ENCODE measurements around the gene MAPK14.
"Not testable (repeated sequence)": the region's sequence is repeated elsewhere in the genome, so short reads cannot be mapped to it uniquely, and the experiment has no call there.

The MAPK14 gene

DNA sequence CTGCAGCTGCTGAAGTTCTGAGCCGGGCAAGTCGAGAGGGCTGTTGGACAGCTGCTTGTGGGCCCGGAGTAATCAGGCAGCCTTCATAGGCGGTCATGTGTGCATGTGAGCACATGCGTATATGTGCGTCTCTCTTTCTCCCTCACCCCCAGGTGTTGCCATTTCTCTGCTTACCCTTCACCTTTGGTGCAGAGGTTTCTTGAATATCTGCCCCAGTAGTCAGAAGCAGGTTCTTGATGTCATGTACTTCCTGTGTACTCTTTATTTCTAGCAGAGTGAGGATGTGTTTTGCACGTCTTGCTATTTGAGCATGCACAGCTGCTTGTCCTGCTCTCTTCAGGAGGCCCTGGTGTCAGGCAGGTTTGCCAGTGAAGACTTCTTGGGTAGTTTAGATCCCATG, 81.5 kb downstream of the MAPK14 start:
- DNase-seq = no peak

DNA sequence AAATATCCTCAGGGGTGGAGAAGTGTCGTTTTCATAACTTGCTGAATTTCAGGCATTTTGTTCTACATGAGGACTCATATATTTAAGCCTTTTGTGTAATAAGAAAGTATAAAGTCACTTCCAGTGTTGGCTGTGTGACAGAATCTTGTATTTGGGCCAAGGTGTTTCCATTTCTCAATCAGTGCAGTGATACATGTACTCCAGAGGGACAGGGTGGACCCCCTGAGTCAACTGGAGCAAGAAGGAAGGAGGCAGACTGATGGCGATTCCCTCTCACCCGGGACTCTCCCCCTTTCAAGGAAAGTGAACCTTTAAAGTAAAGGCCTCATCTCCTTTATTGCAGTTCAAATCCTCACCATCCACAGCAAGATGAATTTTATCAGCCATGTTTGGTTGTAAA, 82.4 kb downstream of the MAPK14 start:
- no peak for DNase-seq

DNA sequence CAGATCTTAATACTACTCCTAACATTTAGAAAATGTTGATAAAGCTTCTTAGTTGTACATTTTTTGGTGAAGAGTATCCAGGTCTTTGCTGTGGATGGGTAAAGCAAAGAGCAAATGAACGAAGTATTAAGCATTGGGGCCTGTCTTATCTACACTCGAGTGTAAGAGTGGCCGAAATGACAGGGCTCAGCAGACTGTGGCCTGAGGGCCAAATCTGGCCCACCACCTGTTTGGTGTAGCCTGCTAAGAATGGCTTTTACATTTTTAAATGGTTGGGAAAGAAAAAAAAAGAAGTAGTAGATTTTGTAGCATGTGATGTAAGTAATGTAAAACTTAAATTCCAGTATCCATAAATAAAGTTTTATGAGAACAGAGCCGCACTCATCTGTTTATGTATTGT, 83.3 kb downstream of the MAPK14 start:
- DNase-seq = no peak

DNA sequence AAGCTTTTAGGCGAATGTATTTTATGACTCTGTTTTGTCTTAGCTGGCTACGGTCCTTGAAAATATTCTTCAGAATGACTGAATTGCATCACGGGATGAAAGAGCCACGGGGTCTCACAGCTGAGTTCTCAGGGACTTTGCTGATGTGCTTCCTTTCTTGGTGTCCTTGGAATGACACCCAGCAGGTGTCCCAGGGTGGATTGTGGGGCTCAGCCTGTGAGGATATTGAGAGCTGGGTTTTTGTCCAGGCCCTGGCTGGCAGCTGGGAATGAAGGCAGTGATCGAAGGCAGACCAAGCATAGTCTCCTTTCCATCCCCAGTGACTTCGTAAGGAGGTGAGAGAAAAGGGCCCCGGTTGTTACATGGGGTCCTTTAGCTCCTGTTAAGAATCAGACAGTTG, 83.9 kb downstream of the MAPK14 start:
- DNase-seq = no peak

DNA sequence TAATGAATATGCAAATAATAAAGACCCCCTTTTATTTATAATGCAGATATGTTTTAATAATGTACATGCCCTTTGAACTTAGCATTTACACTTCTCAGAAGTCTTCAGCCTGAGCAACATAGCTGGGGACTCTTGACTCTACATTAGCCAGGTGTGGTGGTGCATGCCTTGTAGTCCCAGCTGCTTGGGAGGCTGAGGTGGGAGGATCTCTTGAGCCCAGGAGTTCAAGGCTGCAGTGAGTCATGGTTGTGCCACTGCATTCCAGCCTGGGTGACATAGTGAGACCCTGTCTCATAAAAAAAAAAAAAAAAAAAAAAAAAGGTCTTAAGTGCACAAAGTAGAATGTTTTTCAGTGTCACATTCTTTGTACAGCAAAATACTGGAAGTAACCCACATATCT, 85.4 kb downstream of the MAPK14 start:
- no peak for DNase-seq

DNA sequence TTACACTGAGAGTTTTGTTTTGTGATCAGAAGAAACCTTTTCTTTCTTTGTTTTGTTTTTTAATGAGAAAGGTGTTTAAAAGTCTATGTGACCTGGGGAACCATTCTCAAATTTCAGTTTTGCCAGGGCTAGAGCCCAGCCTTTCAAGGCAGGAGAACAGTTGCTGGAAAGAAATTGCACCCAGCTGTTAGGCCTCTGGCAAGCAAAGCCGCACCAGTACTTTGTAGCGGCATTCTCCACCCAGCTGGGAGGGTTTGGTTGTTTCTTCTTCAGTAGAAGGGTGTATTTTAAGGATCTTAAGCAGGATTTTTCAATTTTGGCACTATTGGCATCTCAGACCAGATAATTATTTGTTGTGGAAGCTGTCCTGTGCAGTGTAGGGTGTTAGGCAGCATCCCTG, 86.1 kb downstream of the MAPK14 start:
- DNase-seq = no peak

DNA sequence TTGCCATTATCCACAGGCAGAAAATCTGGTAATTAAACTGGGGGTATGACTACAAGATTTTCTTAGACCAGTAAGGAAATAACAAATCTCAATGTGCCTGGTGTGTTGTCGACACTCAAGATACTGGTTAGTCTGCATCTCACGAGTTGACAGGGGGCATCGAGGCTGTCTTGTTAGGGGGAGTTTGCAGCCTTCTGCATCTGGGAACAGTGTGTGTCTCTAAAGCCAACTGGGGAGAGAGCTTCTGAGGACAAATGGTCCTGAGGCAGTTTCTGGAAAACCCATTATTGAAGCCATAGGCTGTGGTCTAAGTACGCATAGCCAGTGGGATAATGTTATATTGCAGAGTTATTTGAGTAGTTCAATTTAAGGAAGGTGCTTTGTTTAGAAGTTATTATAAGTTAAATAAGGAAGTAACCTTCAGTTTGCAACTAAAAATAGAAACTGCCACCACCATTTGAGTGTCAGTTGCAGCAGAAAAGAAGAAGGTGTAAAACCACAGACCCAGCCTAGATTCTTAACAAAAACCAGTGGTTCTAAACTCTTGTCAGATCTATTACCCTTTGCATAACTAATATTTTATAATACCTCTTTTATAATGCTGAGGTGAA, 87.3 kb downstream of the MAPK14 start:
- DNase-seq = peak; percentile 48

DNA sequence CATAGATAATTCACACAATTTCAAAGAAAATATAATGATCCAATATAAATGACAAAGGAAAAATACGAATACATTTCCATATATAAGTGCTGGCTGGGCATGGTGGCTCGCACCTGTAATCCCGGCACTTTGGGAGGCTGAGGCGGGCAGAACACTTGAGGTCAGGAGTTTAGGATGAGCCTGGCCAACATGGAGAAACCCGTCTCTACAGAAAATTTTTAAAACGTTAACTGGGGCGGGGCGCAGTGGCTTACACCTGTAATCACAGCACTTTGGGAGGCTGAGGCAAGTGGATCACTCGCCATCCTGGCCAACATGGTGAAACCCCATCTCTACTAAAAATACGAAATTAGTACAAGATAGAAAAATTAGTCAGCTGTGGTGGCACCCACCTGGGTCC, 87.8 kb downstream of the MAPK14 start:
- DNase-seq = no peak

DNA sequence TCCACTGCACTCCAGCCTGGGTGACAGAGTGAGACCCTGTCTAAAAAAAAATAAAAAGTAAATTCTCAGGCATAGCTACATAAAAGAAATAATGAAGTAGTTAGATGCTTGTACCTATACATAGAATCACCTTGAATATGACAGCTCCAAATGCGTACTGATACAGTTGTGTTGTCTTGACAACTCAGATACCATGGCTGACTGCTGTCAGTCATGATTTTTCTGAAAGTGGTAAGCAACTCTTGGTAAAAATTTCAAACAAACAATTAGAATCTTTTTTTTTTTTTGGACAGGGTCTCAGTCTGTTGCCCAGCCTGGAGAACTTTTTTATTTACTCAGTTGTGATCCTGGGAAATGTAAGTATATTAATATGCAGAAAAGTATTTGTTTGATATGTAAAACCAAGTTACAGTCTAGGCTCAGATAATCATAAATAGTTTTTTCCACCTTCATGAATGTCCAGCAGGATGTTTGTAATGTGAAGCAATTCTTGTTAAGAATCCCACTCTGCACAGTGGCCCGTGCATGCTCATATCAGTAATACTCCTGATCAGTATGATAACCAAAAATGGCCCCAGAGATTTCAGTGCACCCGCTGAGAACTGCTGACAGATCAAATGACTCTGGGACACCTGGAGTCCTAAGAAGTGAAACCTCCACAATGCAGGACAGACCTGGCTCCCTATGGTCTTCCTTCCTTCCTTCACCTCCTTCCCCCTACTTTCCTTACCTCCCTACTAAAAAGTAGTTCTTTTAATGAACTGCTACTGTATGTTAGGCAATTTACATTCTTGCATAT, 88.7 kb downstream of the MAPK14 start:
- no peak for DNase-seq

DNA sequence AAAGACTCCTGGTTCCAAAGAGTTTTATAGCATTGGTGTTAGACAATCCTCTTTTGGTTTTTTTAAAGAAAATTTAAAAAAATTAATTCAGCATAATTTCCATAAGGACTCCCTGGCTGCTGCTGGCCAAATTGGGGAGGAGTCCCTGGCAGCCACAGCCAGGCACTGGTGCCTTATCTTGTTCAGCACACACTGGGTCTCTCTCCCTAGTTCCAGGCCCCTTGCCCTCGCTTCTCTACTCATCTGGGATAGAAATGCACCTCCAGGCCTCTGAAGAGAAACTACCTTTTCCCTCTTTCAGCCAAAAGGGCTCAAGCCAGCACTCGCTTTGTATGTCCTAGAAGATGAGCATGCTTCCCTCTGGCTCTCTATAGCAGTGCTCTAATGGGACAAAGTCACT, 89.3 kb downstream of the MAPK14 start:
- no peak for DNase-seq

DNA sequence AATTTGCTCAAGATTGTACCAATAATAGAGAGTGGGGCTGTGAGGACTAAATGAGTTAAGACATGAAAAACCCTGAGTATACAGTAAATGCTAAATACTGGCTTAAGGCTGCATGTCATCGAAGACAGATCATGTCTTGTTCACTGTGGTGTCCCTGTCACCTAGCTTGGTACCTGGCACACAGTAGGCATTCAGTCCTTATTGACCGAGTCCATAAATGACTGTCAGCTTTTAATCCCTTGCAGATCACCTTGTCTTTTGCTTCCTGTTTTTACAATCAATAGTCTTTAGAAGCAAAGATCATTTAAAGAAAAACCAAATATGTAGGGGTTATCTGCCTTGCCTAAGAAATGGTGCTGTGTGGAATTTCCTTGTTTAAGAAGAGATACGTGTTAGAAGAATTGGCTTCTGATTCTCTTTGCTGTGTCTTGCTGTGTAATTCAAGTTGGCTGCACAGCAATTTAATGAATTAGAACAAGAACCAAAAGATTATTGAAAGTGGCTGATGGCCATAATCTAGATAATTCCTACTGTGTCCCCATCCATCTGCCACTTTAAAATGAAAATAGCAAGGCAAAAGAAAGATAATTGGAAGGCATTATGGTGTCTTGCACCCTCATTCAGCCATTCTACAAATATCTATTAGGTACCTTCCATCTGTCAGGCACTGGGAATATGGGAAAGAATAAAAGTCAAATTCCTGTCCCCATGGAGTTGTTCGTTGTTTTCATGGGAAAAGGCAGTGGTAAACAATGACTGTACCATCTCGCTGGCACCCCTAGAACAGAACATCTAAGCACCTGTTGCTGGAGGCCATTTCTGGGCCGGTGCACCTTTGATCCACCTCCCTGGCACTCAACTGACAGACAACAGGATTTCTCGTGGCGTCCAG, 90.3 kb downstream of the MAPK14 start:
- no peak for DNase-seq

DNA sequence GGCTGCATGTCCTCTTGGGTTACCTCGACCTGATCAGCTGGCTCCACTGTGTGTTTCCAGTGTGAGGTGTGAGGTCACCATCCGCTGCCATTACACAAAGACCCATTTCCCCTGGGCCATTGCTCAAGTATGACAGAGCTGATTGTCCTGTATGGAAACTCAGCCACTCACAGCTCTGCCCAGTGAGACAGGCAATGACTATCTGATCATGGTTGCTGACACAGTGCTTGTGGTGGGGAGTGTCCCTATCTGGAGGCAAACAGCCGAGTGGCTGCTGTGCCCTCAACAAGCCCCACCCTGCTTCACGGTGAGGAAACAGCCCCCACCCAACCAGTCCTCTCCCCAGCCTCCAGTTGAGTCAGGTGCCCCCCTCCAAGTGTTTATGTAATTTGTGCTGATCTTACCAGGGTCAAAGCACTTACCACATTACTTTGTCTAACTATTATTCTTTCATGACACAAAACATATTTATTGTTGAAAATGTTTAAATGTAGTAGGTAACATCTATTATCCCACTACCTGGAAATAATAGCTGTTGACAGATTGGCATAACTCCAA, 91.0 kb downstream of the MAPK14 start:
- DNase-seq = peak; percentile 63

DNA sequence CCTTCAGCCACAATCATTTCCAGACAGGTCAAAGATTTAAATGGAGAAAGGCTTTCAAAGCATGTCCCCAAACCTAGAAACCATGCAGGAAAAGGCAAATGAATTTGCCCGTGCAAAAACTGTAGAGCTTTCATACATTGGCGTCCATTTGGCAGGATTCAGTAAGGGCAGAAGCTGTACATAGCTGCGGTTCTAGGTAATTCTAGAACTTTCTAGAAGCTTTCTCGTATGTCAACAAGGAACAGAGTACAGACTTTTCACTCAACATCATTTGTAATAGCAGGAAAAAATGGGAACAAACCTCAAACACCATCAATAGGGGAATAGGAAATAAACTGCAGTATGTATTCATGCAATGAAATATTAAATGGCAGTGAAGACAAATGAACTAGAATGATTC, 91.6 kb downstream of the MAPK14 start:
- DNase-seq = no peak

DNA sequence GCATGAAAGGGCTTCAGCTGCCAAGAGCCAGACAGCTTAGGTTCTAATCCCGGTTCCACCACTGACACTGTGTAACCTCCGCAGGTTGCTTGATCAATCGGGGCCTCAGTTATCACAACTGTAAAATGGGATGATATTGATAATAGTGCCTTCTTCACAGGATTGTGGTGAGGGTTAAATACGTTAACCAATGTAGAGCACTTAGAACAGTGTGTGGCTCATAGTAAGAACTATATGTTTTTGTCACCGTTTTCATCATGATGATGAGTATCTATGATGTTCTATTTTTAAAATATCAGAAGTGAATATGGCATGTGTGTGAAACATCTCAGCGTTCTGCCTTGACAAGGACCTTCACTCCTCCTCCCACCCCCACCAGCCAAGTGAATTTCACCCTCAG, 92.4 kb downstream of the MAPK14 start:
- DNase-seq = no peak

DNA sequence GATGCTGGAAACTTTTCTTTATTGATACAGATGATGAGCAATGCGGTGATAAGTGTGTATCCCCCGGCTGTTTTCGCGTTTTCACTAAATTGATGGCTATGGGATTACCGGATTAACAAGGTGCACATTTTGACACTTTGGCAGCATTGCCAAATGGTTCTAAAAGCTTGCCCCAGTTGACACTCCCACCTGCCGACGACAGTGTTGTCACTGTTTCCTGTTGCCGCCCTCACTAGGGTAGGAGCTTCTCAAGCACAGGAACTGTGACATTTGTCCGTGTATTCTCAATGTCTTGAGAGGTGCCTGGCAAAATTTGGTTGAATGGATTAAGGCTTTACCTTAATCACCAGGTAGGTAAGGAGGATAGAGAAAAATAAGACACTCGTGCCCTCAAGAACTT, 92.9 kb downstream of the MAPK14 start:
- DNase-seq = peak; percentile 79

DNA sequence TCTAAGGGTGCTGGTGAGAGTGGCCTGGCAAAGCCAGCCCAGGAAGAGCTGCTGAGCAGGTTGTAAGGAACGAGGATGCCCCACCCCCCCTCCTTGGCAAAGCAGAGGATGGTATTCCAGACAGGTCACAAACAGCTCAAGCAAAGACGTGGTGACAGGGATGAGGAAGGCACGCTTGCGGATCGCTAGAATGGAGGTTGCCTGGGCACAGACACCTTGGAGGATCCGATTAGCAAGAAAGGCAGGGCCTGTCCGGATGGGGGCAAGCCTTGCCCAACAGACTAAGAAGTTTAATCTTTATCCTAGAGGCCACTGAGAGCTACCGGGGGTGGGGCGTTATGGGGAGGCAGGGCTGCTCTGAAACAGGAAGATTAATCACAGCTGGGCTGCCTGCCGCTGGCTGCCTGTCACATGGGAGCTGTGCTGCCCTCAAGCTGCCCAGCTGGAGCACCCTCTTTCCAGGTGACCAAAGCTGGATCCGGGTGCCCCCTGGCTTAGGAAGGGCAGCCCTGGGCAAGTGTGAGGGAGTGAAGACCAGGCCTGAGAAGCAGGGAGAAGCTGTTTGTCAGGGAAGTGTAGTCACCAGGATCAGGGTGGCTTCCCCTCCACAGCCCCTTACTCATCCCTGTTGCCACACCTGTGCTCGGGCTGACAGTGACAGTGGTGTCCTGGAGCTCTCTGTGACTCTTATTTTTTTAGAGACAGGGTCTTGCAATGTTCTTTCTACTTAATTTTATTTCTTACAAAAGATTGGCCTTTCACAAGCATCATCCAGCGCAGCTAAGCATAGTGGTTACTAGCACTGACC, 93.6 kb downstream of the MAPK14 start:
- DNase-seq = peak; percentile 66

DNA sequence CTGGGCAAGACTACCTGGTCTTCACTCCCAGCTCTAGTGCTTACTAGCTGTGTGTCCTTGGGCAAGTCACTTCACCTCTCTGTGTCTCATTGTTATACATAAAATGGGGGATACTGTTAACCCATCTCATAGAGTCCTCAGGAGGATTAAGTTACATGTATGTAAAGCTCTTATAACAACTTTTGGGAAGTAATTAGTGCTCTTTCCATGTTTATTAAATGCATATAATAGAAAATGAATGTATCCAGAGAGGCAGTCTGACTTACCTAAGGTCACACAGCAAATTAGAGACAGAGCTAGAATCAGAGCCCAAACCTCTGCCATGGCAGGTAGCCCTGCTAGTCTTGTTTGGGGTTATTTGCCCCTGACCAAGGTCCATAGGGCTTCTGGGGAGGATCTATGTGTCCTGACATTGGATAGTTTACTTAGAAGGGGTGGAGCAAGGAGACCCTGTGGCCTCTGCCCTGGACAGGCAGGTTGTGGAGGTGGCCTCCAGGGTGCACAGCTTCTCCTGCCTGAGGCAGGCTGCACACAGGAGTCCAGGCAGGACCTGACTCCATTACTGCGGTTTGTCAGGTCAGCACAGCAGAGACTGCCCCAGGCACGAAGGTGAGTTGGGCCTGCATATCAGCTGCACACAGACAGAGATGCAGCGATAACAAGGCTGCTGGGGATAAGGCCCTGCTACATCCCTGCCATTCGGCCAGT, 94.3 kb downstream of the MAPK14 start:
- no peak for DNase-seq

DNA sequence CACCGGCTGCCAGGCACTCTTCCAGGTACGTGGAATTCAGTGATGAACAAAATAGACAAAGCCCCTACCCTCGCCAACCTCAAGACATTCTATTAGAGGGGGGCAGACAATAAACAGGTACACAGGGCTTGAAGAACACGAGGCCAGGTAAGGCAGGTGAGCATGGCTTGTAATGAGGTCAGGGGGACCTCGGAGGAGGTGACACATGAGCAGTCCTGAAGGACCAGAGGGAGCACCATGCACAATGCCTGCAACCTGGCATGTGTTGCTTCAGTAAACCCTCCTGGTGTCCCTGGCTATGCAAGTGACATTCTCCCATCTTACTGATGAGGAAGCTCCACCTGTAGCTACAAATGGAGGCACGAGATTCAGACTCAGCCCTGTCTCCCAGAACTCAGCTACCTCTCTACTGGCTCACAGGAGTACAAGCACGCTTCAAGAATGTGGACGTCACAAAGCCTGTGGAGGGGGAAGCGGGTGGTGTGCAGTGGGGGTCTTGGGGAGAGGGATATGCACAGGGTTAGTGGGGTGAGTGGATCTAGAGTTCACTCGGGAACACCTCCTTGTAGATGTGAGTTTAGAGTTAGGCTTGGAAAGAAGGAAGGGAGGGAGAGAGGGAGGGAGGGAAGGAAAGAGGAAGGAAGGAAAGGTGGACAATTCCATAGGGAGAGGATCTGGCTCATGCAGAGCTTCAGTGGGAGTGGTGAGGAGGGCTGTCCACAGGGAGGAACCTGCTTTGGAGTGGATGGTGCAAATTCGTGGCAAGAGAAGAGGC, 95.1 kb downstream of the MAPK14 start:
- no peak for DNase-seq

DNA sequence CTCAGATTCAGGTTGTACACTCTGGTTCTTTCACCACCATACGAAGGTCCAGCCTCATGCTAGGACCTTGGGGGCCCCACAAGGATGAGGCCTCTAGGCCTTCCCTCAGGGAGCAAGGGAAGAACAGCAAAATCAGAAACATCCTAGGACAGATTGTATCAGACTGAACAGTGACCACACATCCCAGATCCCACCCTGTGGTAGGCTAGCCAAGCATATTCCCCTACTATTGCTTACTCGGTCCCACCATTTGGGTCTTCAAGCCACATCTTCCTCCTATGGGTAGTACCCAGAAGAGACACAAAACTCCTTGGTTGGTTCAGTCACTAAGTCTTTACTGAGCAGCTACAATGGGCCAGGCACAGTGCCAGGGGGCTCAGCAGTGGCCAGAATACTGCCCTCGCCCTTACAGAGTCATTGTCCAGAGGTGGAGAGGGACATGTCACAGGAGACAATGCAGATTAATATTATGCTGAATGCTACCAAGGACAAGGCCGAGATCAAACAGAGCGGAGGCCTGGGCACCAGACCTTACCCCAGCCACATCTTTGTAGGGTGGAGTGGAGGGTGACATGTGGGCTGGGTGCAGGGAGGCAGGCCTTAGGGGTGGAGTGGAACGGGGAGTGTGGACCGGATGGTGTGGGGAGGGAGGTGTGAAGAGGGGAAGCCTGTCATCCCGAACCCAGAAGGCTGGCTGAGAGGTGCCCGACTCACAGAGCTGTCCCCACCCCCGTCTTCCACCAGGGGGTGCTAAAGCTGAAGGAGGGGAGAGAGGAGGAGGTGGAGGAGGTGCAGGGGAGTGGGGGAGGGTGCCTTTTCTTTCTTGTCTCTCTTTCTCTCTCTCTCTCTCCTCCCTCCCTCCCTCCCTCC, 95.9 kb downstream of the MAPK14 start:
- DNase-seq = peak; percentile 97

DNA sequence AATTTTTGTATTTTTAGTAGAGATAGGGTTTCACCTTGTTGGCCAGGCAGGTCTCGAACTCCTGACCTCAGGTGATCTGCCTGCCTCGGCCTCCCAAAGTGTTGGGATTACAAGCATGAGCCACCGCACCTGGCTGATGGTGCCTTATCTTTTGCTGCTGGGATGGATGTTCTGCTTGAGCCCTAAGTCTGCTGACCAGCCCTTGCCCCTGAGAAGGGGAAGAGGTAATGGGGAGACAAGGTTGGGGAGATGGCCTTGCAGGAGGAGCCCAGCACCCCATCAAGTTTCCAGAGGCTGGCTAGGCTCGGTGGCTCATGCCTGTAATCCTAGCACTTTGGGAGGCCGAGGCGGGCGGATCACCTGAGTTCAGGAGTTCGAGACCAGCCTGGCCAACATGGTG, 96.7 kb downstream of the MAPK14 start:
- not testable (repeated sequence) for DNase-seq
